Umbilical cord (tissue), 2 donors: ENCODE results near the gene PER2. TPM values are rescaled to one million over a fixed set of nuclear protein-coding genes. Genes with fewer than 3 reads are reported as not detected.
A peak's percentile ranks its signal among the peaks of the same experiment; 100 is the strongest.

ENCODE experiments used
- DNase-seq: peaks from one replicate; pipeline ENCODE4 v3.0.0-alpha.2; 2015; ENCODE audit warnings: low spot score
- total RNA-seq: library from RNA; depleted of rRNA; stranded (reverse); fragments of >200 nt; gene quantifications from one replicate; pipeline ENCODE4 v1.2.3, GENCODE V29; 2014; ENCODE audit warnings: low replicate concordance; ENCODE audit not compliant: insufficient read depth

Gene PER2
- total RNA-seq, 1 donor from 2014 or later: 11.3 TPM

DNA sequence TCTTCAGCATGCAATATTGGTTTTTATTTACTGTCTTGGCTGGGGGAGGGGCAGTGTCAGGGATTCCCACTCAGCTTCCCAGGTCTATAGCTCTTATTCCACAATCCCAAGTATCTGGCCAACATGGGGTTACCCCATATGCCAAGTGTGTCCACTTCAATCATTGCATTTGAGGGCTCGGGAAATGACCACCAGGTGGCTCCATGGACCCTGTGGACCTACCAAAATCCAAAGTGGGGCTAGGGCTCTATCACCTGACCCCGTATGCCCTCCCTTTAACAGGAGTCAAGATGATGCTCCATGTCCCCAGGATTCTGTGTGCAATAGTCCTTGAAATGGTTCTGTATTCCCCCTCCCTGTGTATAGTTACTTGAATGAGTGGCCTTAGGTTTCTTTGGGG is 19.8 kb upstream of the PER2 start:
- no peak for DNase-seq

DNA sequence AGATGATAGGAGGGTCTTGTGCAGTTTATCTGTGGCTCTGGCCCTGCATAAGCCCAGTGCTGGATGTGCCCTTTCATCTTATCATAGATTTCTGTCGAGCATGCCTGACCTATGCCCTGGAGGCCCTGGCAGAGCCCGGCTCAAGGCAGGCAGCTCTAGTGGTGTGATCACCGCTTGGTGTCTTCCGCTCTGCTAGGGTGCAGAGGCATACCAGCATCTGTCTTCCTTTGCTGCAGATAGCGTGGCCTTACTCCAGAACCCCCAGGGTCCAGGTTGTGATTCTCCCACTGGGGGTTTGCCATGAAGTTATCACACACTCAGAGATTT is 18.2 kb upstream of the PER2 start:
- DNase-seq: no peak

DNA sequence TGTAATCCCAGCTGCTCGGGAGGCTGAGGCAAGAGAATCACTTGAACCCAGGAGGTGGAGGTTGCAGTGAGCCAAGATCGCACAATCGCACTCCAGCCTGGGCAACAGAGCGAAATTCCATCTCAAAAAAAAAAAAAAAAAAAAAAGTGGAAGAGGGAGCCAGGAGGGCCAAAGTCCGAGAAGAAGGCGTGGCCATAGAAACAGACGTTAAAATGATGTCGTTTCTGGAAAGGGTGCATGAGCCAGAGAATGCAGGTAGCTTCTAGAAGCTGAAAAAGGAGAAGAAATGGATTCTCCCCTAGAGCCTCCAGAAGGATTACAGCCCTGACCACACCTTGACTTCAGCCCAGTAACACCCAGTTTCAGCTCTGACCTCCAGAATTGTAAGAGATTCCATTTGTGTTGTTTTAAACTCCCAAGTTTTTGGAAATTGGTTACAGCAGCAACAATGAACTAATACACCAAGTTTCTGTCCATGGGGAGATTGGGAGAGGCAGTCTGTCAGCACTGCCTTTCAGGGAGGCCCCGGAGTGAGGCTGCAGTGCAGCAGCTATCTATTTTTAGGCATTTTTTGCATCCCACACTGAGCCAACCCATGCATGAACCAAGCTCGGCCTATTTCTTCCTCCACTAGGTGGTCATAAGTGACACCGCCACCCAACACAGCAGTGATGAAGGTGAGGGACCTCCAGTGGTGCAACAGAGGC is 17.7 kb upstream of the PER2 start:
- DNase-seq: no peak

DNA sequence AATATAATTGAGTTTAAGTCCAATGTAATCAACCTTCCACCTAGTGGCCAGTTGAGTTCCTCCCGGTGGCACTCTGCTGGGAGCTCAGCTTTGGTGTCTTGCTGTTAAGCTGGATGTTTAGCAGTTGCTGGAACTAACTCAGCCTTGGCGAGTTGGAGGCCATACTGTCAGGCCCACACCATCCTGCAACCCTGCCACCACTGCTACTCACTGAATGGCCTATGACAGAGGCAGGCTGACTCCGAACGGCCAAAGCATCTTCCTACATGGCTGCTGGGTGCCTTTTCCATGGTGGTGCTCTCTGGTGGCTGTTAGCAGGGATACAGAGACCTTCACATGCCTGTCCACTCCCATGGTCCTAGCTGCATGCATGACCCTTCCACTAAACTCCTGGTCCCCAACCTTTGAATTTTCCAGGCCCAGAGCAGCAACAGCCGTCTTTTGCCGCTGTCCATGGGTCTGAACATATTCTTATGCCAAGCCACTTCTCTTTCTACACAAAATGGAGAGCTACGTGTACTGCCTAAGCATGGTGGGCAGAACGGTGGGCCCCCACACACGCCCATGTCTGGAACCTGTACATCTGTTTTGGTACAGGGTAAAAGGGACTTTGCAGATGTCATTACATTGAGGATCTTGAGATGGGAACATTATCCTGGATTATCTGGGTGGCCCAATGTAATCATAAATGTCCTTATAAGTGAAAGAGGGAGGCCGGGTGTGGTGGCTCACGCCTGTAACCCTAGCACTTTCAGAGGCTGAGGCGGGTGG is 16.9 kb upstream of the PER2 start:
- DNase-seq: no peak

DNA sequence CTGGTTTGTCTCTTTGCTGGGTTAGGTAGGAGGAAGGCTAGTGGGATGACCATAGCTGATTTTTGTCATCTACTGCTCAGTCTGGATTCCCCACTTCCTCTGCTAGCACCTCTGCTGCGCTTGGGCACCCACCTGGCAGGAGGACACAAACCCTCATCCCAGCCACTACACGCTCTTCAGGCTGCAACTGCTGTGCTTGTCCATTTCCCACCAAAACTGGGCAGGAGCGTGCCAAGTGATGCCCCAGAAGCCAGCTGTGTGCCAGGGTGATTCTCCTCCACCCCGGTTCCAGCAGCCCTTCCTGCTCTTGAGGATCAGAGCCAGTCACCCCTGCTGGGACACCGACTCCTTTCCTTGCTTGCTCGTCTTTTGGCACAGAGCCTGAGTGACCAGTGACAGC is 15.7 kb upstream of the PER2 start:
- no peak for DNase-seq

DNA sequence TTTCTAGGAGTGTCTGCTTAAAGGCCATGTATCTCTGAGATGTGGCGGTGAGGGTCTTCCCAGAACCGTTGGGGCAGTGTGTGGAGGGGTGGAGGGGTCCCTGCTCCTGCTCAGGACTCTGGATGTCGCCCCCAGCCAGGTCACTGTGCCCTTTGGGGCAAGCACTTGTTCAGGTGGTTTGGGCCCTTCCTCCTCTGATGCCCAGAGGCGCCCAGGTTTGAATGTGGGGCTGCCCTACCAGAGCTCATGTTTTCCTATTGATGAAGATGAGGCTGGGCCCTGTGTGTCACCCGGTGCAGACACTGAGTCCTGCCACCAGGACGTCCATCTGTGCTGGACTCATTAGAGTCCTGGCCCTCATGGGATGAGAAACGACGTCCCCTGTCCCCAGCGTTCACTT is 14.3 kb upstream of the PER2 start:
- DNase-seq: no peak

DNA sequence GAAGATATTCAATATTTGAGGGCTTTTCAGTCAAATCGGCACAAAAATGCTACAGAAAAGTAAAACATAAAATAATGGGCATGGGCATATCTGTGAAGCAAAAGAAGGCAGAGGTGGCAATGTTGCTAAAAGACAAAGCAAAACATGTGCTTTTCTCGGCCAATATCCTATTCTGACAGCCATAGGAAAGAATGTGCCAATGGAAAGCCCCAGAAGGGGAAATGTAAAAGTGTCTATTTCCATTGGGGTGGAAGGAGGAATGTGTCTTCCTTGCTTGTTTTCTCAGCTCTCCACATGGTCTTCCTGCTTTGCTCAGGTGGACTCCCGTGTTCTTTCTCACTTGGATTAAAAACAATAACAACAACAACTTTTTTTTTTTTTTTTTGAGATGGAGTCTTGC is 13.7 kb upstream of the PER2 start:
- DNase-seq: no peak

DNA sequence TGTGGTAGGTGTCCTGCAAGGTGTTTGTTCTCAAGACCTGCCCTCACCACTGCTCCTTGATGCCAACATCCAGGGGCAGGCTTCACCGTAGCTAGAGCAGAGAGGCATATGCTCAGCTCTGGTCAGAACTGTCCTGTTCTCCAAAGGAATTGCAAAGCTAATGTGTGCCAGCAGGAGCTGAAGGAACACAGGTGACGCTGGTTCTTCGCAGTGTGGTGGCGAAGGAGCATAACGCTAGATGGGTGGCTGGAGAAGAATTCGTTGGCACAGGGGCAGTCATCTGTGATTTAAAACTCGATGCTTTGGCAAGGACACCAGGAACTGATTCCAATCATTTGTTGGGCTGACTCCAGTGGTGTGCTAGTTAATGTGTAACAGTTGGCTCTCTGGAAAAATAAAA is 11.4 kb upstream of the PER2 start:
- no peak for DNase-seq

DNA sequence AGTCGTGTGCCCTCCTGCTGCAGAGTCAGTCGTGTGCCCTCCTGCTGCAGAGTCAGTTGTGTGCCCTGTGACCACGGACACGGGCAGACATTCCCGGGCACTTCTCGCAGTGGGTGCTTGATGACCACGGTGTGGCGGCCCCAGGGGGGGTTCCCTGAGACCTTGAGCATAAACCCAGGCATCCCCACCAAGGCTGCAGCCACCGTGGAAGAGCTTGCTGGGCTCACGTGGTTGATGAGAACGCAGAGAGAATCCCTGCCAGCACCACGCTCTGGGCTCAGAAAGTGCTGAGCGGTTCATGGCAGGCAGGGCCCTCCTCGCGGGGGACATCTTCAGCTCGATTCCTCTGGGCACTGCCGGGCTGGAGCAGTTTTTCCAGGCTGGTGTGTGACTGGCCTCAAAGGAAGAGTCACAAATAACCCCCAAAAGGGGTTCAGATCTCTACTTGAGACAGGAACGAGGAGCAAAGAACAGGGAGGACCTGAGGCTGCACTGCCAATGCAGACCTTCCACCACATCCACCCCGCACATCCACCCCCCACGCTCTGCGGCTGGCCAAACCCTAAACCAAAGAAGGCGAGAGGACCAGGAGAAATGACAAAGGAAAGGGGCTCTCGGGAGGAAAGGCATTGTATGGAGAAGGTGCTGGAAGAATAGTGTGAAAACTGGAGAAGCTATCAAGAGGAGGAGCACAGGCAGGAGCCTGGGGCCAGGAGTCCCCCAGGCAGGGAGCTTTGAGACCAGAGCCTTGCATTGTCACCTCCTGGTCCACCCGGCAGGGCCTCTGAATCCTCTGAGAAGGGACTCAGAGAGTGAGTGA is 8.4 kb upstream of the PER2 start:
- DNase-seq: no peak

DNA sequence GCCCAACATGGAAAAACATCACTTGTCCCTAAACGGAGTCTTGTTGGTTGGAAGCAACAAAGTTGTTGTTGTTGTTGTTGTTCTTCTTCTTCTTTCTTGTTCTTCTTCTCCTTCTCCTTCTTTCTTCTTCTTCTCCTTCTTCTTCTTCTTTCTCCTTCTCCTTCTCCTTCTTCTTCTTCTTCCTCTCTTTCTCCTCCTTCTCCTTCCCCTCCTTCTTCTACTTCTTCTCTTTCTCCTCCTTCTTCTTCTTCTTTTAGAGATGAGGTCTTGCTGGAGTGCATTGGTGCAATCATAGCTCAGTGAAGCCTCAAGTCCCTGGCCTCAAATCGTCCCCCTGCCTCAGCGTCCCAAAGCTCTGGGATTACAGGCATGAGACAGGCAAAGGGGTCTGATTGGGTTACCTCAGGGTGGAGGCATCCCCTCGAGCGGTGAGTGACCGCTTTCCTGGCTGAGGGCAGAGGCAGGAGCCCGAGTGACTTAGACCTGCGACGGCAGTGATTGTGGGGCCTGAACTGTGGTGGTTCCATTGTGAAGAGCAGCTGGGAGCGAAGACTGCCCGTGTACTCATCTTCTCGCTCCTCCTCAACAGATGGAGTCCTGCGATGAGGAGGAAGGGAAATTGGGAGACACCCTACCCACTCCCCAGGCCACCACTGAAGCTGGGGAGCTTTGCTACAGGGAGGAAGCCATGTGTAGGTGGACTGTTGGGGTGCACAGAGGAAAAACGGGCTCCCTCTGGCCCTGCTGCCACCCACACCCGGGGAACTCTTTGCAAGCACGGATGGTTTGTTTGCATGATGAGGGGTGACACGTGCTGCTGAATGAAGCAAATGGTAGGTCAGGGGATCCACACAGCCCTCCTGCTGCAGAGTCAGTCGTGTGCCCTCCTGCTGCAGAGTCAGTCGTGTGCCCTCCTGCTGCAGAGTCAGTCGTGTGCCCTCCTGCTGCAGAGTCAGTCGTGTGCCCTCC is 7.0 kb upstream of the PER2 start:
- DNase-seq: no peak

DNA sequence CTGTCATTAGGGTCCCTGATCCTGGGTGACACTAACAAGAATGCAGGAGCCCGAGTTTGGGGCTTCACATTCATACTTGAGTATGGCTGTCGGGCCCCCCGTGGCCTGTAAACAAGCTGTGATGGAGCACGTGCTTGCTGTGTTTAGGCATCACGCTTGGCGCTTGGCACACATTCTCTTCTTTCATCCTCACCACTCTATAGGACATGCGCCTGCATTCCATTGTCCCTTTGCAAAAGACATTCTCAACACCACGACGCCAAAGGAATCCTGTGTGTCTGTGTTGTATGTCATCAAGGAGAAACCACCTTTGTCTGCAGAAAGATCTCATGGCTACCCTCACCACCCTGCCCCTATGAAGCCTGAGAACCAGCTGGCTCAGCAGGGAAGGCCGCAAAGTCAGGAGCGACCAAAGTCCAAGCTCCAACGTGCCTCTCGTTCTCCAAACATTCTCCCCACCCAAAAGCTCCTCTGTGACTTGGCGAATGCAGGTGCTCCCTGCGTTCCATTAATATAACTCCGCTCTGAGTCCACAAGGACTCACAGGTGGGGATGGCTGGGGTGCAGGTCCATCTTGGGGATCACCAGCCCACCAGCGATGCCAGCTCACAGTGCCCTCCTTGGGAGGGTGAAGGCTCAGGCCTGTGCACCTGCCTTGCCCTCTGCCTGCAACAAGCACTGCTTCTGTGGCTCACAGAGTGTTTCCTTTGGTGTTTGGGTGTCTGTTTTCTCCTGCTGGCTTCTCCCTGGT is 6.2 kb upstream of the PER2 start:
- DNase-seq: no peak

DNA sequence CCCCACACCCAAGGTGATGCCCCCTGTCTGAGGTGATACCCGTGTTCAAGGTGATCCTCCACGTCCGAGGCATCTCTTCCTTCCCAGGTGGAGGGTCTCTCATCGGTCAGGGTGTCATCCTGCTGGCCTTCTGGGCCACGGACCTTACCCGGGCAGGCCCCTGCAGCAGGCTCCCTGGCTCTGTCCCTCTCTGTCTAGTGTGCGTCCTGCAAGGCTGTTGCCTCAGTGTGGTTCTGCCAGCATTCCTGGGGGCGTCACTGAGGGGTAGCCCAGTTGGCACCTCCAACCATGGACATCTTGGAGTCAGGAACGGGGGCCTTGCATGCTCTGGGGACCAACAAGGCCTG is 5.6 kb upstream of the PER2 start:
- DNase-seq: no peak

DNA sequence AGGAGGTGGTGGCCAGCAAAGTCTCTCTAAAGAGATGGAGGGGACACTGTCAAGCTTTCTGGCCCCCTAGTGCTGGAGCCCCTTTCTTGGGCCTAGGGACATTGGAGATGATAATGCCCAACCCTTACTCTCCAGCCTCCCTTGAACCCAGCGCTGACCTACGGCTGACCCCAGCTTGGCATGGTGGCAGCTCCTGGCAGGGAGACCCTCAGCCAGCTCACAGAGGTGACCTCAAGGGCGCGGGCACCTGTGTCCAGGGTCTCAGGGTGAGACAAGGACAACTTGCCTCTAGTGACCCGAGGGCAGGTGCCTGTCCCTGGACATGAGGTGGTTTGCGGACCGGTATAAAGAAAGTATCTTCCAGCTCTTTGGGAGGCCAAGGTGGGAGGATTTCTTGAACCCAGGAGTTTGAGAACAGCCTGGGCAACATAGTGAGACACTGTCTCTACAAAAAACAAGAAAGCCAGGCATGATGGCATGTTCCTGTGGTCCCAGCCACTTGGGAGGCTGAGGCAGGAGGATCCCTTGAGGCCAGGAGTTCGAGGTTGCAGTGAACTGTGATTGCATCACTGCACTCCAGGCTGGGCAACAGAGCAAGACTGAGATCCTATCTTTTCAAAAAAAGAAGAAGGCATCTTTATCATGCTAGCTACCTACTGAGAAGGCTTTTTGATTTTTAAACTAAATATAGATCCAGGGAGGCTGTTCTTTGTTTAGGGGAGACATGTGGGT is 3.3 kb upstream of the PER2 start:
- no peak for DNase-seq

DNA sequence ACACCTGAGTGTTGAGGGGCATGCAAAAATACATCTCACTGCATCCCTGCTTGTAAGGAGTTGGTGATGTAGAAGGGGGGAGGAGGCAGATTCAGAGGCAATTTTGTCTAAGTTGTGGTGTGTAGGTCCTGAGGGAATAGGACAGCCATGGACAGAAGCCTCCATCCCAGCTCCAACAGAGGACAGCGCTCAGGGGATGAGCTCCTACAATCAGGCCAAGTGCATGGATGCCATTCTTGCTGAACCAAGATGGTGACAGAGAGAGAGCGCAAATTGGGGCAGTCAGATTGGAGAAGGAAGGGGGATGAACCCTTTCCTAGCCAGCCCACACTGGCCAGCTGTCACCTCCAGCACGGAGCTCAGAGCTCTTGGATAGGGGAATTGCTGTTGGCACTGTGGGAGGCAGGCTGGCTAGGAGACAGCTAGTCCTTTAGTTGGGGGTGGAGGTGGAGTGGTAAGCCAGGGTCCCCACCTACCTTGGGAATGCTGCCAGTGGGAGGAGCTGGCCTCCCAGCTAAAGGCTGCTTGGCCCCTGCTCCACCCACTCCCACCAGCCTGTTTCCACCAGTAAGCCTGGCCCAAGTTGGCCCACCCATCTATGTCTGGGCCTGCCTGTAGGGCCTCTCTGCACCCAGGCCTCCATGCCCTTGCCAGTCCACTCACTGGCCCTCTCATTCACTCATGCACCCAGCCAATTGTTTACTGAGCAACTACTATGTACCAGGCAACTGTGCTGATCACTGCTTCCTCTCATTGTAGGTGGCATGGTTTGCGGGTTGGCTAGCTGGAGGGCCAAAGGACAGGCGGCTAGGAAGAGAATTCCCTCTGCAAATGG is 2.5 kb upstream of the PER2 start:
- no peak for DNase-seq

DNA sequence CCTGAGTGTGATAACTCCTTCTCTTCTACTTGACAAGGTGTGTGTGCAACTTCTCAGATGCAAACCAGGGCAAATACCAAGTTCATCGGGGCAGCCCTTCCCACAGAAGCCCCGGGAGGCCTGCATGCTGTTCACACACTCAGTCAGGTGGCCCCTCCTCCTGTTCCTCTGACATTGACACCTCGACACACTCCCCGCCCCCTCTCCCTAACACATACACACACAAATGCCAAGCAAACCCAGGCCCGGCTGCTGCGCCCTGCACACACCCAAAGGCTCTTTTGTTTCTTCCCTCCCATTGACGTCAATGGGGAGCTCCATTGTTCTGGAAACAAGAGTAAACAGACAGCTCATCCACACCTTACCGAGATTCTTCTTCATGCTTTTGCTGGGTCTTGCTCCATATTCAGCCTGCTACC is 1.7 kb upstream of the PER2 start:
- DNase-seq: peak; percentile 27

DNA sequence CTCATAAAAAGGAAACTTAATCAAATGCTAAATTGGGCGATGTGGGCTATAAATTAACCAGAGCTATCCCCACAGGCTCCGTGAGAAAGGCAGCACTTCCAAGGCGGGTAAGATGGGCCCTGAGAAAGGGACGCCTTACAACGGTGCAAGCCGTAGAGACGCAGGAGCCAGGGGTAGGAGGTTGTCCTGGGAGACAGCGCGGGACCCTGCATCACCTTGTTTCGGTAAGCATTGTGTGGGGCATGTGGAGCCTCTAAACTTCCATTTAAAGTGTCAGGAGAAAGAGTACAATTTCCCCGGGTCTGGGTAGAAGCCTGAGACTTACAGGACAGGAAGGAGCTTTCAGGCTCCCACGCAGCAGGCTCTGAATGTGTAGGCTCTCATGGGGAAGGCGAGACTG is 1.2 kb upstream of the PER2 start:
- DNase-seq: peak; percentile 20

DNA sequence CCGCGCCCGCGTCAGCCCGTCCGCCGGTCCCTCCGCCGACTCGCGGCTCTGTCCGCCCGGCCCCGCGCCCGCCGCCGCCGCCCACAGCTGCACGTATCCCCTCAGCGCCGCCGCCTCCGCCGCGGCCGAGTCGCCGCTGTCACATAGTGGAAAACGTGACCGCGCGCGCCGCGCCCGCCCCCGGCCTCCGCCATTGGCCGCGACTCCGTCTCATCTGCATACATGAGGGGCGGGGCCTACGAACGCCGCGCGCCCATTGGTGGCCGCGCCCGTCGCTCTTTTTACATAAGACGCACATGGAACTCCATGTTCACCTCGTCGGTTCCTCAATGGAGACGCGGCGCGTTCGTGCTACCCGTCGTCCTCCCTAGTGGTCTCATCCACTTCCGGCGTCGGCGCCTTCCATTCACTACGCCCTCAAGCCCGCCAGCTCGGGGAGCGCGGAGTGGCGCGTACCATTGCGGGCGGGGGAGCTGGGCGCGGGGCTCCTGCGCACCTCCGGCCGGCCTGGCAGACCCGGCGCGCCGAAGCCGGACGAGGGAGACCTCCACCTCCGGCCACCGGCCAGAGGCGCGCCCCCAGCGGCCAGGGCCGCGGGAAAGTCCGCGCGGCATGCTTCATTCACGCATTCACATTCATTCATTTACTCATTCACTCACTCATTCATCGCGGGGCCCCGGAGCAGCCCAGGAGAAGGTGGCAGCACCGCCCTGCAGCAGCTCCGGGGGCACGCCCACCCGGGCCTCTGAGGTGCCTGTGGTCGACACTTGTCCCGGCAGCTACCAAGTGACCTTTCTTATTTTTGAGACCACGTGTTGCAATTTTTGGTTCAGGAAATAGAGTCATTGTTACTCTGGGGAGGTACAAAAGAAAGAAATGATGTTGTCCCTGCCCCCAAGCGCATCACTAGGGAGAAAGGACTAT is 502 bp upstream of the PER2 start:
- peak; percentile 98 for DNase-seq
